OCI-LY1 (cell line): ENCODE measurements around the gene PNPLA6.

Experiments
- EZH2 ChIP-seq: fragments of 200-600 bp; sonication (generic), shearing (Covaris generic); IDR thresholded peaks from 2 replicates; pipeline ENCODE4 v1.8.0; 2017; ENCODE audit warnings: borderline replicate concordance, mixed run types, mild to moderate bottlenecking, antibody characterized with exemption, low read length, moderate library complexity, mixed read lengths
- TF ChIP-seq, protein P1 (sequence below): fragments of 200-600 bp; sonication (generic), shearing (Covaris generic); IDR thresholded peaks from 2 replicates; pipeline ENCODE4 v1.5.1; 2017; ENCODE audit warnings: mild to moderate bottlenecking, antibody characterized with exemption, low read length, moderate library complexity, mixed read lengths

DNA sequence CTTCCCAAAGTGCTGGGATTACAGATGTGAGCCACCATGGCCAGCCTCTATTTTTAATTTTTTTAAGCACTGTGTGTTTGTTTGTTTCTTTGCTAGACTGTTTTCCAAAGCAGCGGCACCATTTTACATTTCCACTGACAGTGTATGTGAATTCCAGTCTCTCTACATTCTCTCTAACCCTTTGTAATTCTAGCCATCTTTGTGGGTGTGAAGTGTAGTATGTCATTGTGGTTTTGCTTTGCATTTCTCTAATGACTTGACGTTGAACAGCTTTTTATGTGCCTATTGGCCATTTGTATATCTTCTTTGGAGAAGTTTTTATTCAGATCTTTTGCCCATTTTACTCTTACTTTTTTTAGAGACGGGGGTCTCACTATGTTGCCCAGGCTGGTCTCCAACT lies 11.6 kb downstream of the PNPLA6 start:
- TF ChIP-seq, protein P1, sequence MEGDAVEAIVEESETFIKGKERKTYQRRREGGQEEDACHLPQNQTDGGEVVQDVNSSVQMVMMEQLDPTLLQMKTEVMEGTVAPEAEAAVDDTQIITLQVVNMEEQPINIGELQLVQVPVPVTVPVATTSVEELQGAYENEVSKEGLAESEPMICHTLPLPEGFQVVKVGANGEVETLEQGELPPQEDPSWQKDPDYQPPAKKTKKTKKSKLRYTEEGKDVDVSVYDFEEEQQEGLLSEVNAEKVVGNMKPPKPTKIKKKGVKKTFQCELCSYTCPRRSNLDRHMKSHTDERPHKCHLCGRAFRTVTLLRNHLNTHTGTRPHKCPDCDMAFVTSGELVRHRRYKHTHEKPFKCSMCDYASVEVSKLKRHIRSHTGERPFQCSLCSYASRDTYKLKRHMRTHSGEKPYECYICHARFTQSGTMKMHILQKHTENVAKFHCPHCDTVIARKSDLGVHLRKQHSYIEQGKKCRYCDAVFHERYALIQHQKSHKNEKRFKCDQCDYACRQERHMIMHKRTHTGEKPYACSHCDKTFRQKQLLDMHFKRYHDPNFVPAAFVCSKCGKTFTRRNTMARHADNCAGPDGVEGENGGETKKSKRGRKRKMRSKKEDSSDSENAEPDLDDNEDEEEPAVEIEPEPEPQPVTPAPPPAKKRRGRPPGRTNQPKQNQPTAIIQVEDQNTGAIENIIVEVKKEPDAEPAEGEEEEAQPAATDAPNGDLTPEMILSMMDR: no peak
- no peak for TF ChIP-seq EZH2
